Measurements from ENCODE around the gene RINL.

The RINL gene

GRCh38 chr19:38840583-38840968, 37.5 kb downstream of the RINL start:
- TF ChIP-seq CTCF (IDR thresholded peaks at IDR 0.05; ENCODE audit: low read depth, low read length): no peak

GRCh38 chr19:38839816-38840582, 38.1 kb downstream of the RINL start:
- H3K36me3 ChIP-seq: peaks cover 96% of the 10 kb centered on the region

More at GRCh38 chr19:38840583-38840968, 37.5 kb downstream of the RINL start:
- no peak for DNase-seq
- Histone ChIP-seq H3K27me3 (ENCODE audit: insufficient read depth, low read depth, severe bottlenecking) (no peaks in the 10 kb centered on the region), H3K36me3 (peaks cover 96% of the 10 kb centered on the region), H3K9me3 (ENCODE audit: severe bottlenecking) (no peaks in the 10 kb centered on the region), H3K27ac (no peak overlapping the region), H3K4me3 (ENCODE audit: low read depth, low read length) (no peak overlapping the region)

GRCh38 chr19:38838986-38839761, 38.9 kb downstream of the RINL start:
- no peak for DNase-seq
- Histone ChIP-seq H3K36me3 (peaks cover 87% of the 10 kb centered on the region), H3K4me3 (ENCODE audit: low read depth, low read length) (no peak overlapping the region), H3K27me3 (ENCODE audit: insufficient read depth, low read depth, severe bottlenecking) (no peaks in the 10 kb centered on the region), H3K27ac (no peak overlapping the region), H3K9me3 (ENCODE audit: severe bottlenecking) (no peaks in the 10 kb centered on the region)
- no peak for TF ChIP-seq CTCF (IDR thresholded peaks at IDR 0.05; ENCODE audit: low read depth, low read length)

More at GRCh38 chr19:38839816-38840582, 38.1 kb downstream of the RINL start:
- no peak for DNase-seq
- no peaks in the 10 kb centered on the region for H3K27me3 ChIP-seq (ENCODE audit: insufficient read depth, low read depth, severe bottlenecking)
- no peaks in the 10 kb centered on the region for H3K9me3 ChIP-seq (ENCODE audit: severe bottlenecking)
- no peak overlapping the region for H3K27ac ChIP-seq
- H3K4me3 ChIP-seq (ENCODE audit: low read depth, low read length): no peak overlapping the region
- TF ChIP-seq CTCF (IDR thresholded peaks at IDR 0.05; ENCODE audit: low read depth, low read length): no peak

- Histone ChIP-seq H3K27me3 (ENCODE audit: insufficient read depth, low read depth, severe bottlenecking) (no peaks in the 10 kb centered on the region), H3K36me3 (peaks cover 80% of the 10 kb centered on the region), H3K27ac (no peak overlapping the region), H3K4me3 (ENCODE audit: low read depth, low read length) (no peak overlapping the region), H3K9me3 (ENCODE audit: severe bottlenecking) (no peaks in the 10 kb centered on the region)
- no peak for DNase-seq
- no peak for TF ChIP-seq CTCF (IDR thresholded peaks at IDR 0.05; ENCODE audit: low read depth, low read length)
These were observed 39.7 kb downstream of the RINL start for GRCh38 chr19:38838208-38838985.

- no peak for DNase-seq
- TF ChIP-seq CTCF (IDR thresholded peaks at IDR 0.05; ENCODE audit: low read depth, low read length): no peak
- no peak overlapping the region for H3K27ac ChIP-seq
- H3K9me3 ChIP-seq (ENCODE audit: severe bottlenecking): no peaks in the 10 kb centered on the region
- no peaks in the 10 kb centered on the region for H3K27me3 ChIP-seq (ENCODE audit: insufficient read depth, low read depth, severe bottlenecking)
- H3K4me3 ChIP-seq (ENCODE audit: low read depth, low read length): no peak overlapping the region
- H3K36me3 ChIP-seq: peaks cover 73% of the 10 kb centered on the region
These were observed 40.4 kb downstream of the RINL start for GRCh38 chr19:38837656-38838121.
